ENCODE results near the gene ACP1. TPM values are rescaled to one million over a fixed set of nuclear protein-coding genes. Genes with fewer than 3 reads are reported as not detected.

The ACP1 gene
- total and polyA plus RNA-seq, 10 donors, result 58.1 to 103 (median 72.9) TPM

DNA sequence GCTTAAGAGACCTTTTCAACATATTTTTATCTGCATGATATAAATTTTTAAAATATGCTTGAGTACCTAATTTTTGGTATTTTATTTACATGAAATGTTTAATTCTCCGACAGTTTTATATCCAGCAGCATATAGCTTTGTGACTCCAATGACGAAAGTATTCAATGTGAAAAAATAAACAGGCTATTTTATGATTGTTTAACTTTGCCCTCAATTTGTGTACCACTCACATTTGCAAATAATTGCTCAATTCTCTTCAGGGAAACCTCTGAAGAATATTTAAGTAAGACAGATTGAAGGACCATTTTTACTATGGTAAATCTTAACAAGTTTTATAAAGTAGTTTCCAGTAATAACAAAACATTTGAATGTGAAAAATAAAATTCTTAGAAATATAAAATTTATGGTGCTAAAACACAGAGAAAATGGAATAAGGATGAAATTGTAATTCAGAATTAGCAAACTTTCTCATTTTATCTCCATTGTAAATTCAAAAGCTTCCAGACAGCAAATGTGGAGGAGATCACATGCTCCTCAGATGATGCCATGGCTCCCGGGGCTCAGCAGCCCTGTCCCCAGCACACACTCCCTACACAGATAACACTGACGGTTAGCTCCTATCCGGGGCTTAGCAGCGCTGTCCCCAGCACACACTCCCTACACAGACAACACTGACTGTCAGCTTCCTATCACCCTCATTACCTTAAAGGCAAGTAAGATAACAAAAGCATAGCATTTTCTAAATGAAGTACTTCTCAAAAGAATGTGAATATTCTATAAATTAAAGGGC lies 40.6 kb upstream of the ACP1 start:
- Histone ChIP-seq H3K27ac (no peak overlapping the region), H3K4me1 (peaks cover 0 to 6% (median 0%) of the 10 kb centered on the region in 6 donors), H3K9me3 (no peaks in the 10 kb centered on the region), H3K4me3 (no peak overlapping the region), H3K27me3 (replicated peaks in 1 of 7) (no peaks in the 10 kb centered on the region), H3K36me3 (peaks cover 0 to 89% (median 34%) of the 10 kb centered on the region in 6 donors)
- TF ChIP-seq POLR2A (IDR thresholded peaks at IDR 0.05) (no peak), POLR2AphosphoS5 (IDR thresholded peaks at IDR 0.05) (no peak)
- TF ChIP-seq, protein P1, sequence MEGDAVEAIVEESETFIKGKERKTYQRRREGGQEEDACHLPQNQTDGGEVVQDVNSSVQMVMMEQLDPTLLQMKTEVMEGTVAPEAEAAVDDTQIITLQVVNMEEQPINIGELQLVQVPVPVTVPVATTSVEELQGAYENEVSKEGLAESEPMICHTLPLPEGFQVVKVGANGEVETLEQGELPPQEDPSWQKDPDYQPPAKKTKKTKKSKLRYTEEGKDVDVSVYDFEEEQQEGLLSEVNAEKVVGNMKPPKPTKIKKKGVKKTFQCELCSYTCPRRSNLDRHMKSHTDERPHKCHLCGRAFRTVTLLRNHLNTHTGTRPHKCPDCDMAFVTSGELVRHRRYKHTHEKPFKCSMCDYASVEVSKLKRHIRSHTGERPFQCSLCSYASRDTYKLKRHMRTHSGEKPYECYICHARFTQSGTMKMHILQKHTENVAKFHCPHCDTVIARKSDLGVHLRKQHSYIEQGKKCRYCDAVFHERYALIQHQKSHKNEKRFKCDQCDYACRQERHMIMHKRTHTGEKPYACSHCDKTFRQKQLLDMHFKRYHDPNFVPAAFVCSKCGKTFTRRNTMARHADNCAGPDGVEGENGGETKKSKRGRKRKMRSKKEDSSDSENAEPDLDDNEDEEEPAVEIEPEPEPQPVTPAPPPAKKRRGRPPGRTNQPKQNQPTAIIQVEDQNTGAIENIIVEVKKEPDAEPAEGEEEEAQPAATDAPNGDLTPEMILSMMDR (IDR thresholded peaks at IDR 0.05 in 8 of 11, conservative IDR thresholded peaks at IDR 0.05 in 3 of 11), result no peak
- 86 to 96% (median 93%) methylated on average over 6 of the region's 6 CpGs for WGBS, 5 donors
- intact Hi-C loops (cut with DNase I; ENCODE audit: low total_unique reads), result no loop called here
- DNase-seq, result no peak

DNA sequence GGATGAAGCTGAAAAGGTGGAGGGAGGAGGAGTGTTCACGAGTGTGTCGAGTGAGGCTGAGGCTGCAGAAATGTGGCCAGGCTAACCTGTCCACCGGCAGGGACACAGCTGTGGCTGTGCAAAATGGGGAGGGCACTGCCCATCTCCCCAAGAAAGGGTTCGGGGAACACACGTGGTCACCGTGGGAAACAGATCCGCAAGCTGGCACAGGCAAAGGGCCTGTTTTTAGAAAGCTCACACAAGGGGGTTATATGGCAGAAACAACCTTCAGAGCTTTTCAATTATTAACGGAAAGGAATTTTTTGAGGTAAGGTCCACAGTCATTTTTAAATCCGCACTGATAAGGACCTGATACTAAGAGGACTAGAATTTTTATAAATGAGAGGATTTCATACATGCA lies 36.6 kb upstream of the ACP1 start:
- Histone ChIP-seq H3K36me3 (peaks cover 0 to 98% (median 46%) of the 10 kb centered on the region in 6 donors), H3K9me3 (no peaks in the 10 kb centered on the region), H3K4me3 (no peak overlapping the region), H3K4me1 (no peaks in the 10 kb centered on the region), H3K27me3 (replicated peaks in 1 of 7) (no peaks in the 10 kb centered on the region), H3K27ac (no peak overlapping the region)
- intact Hi-C loops (cut with DNase I; ENCODE audit: low total_unique reads), result no loop called here
- TF ChIP-seq POLR2A (IDR thresholded peaks at IDR 0.05) (no peak), POLR2AphosphoS5 (IDR thresholded peaks at IDR 0.05) (no peak)
- TF ChIP-seq, protein P1 (IDR thresholded peaks at IDR 0.05 in 8 of 11, conservative IDR thresholded peaks at IDR 0.05 in 3 of 11), result no peak
- no peak for DNase-seq
- WGBS, 5 donors, result 91 to 96% (median 93%) methylated on average over 9 of the region's 9 CpGs

DNA sequence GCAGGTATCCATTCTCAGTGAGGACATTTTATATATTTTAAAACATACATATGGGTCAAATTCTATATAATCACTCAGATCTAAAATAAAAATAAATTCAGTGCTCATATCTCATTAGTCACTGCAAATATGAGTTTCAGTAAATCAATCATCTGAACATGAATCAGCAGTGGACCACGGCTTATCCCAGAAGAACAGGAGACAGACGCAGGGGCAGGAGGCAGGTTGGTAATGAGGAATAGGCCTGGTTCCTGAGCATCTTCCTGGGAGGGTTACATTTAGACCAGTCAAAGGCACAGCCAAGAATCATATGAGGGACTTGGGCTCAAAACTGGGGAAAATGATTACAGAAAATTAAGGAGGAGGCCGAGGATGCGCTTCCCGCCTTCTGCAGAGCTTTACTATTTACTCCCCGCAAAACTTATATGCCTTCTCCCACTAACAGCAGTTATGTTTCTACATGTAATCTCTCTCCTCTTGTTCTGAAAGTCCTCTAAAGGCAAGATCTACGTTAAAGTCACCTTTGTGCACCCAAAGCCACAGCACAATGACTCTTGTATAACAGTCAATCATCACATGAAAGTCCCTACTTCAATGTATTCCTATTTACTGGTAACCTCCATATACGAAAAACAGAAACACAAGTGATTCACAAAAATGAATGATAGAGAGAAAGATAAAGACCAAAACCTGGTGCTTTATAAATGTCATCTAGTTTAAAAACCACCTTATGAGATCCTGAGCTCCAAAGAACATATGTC lies 36.0 kb upstream of the ACP1 start:
- DNase-seq, result no peak
- Histone ChIP-seq H3K27ac (no peak overlapping the region), H3K4me1 (no peaks in the 10 kb centered on the region), H3K27me3 (replicated peaks in 1 of 7) (no peaks in the 10 kb centered on the region), H3K36me3 (peaks cover 0 to 98% (median 45%) of the 10 kb centered on the region in 6 donors), H3K4me3 (no peak overlapping the region), H3K9me3 (no peaks in the 10 kb centered on the region)
- TF ChIP-seq POLR2AphosphoS5 (IDR thresholded peaks at IDR 0.05) (no peak), POLR2A (IDR thresholded peaks at IDR 0.05) (no peak)
- TF ChIP-seq, protein P1 (IDR thresholded peaks at IDR 0.05 in 8 of 11, conservative IDR thresholded peaks at IDR 0.05 in 3 of 11), result no peak
- intact Hi-C loops (cut with DNase I; ENCODE audit: low total_unique reads), result no loop called here
- WGBS, 5 donors, result 91 to 97% (median 95%) methylated on average over 8 of the region's 8 CpGs
